Esophagus squamous epithelium (tissue), 4 donors: ENCODE measurements around the gene PHKB.

Experiments
- POLR2A ChIP-seq, 4 donors: fragments of 450-650 bp; IDR thresholded peaks; one replicate each; pipeline ENCODE4 v1.6.1; 2017; ENCODE audit warnings: antibody characterized with exemption in 4 of 4, mild to moderate bottlenecking in 4 of 4, moderate library complexity in 3 of 4
- TF ChIP-seq, protein P1 (sequence below), 6 experiments: fragments of 450-650 bp in 4 of 6; fragments of 200-600 bp in 2 of 6; sonication (generic) in 2 of 6; IDR thresholded peaks; one replicate each; pipeline ENCODE4 v1.5.1; 2016 to 2019; ENCODE audit warnings: antibody characterized with exemption in 6 of 6, mild to moderate bottlenecking in 4 of 6, moderate library complexity in 4 of 6

DNA sequence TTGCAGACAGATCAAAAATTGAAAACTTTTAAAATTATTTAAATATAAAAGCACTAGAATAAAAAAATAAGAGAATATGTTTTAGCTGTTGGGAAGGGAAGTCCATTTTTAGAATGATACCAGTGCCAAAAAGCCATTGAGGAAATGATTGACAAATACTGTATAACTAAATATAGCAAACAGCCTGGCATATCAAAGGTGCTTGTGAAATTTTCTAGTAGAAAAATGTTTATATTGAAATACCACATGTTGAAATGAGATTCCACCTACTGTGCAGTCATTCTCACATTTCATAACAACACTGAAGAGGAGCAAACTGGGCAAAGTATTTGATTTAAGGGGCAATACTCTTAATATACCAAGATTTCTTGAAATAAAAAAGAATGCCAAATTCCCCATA lies 183.5 kb downstream of the PHKB start:
- TF ChIP-seq POLR2A (IDR thresholded peaks at IDR 0.05): no peak
- TF ChIP-seq, protein P1, sequence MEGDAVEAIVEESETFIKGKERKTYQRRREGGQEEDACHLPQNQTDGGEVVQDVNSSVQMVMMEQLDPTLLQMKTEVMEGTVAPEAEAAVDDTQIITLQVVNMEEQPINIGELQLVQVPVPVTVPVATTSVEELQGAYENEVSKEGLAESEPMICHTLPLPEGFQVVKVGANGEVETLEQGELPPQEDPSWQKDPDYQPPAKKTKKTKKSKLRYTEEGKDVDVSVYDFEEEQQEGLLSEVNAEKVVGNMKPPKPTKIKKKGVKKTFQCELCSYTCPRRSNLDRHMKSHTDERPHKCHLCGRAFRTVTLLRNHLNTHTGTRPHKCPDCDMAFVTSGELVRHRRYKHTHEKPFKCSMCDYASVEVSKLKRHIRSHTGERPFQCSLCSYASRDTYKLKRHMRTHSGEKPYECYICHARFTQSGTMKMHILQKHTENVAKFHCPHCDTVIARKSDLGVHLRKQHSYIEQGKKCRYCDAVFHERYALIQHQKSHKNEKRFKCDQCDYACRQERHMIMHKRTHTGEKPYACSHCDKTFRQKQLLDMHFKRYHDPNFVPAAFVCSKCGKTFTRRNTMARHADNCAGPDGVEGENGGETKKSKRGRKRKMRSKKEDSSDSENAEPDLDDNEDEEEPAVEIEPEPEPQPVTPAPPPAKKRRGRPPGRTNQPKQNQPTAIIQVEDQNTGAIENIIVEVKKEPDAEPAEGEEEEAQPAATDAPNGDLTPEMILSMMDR (IDR thresholded peaks at IDR 0.05): no peak
